Measurements from ENCODE around the gene MYH8.

The MYH8 gene

GRCh38 chr17:10380631-10381408, 40.9 kb downstream of the MYH8 start:
- DNase-seq = no peak

GRCh38 chr17:10372906-10373305, 48.8 kb downstream of the MYH8 start, which contains the start of gene MYH13:
Gene MYH13 (minus strand): TSS chr17:10373006. CDS start chr17:10364530, 8,476 bp downstream.
- DNase-seq = no peak

GRCh38 chr17:10370016-10370608, 51.6 kb downstream of the MYH8 start:
- DNase-seq = no peak

GRCh38 chr17:10369239-10369638, 52.5 kb downstream of the MYH8 start:
- DNase-seq = no peak

GRCh38 chr17:10368561-10368960, 53.2 kb downstream of the MYH8 start:
- no peak for DNase-seq

GRCh38 chr17:10360578-10360977, 61.2 kb downstream of the MYH8 start:
- DNase-seq = no peak

GRCh38 chr17:10357768-10358167, 64.0 kb downstream of the MYH8 start:
- DNase-seq = no peak

- no peak for DNase-seq
These were observed 67.1 kb downstream of the MYH8 start for GRCh38 chr17:10354651-10355050.

- no peak for DNase-seq
These were observed 68.9 kb downstream of the MYH8 start for GRCh38 chr17:10352893-10353292.

- no peak for DNase-seq
These were observed 72.3 kb downstream of the MYH8 start for GRCh38 chr17:10349403-10349802.

- no peak for DNase-seq
These were observed 76.9 kb downstream of the MYH8 start for GRCh38 chr17:10344816-10345215.
